Cardiac muscle cell (in vitro differentiated cells and primary cell): Measurements from ENCODE around the gene NCMAP. TPM values are rescaled to one million over a fixed set of nuclear protein-coding genes. Genes with fewer than 3 reads are reported as not detected.
A peak's percentile ranks its signal among the peaks of the same experiment; 100 is the strongest.

ENCODE experiments used
- DNase-seq, 2 donors: peaks; one replicate each; pipeline versions ENCODE4 v3.0.0 to v3.0.0-alpha.2; 2010 to 2017; ENCODE audit warnings: low read depth in 1 of 2, low spot score in 1 of 2
- H3K27ac ChIP-seq: fragments of 200-600 bp; sonication (generic); 2 replicates; pipeline ENCODE4 v1.5.1; 2016
- H3K27me3 ChIP-seq: fragments of 200-600 bp; sonication (generic); 2 replicates; pipeline ENCODE4 v1.6.0; 2016; ENCODE audit warnings: control low read depth
- H3K36me3 ChIP-seq: fragments of 200-600 bp; sonication (generic); 2 replicates; pipeline ENCODE4 v1.5.1; 2016; ENCODE audit warnings: control low read depth
- H3K4me1 ChIP-seq: fragments of 200-600 bp; sonication (generic); 2 replicates; pipeline ENCODE4 v1.8.1; 2017; ENCODE audit warnings: low read depth, mild to moderate bottlenecking, mixed run types
- H3K4me3 ChIP-seq: fragments of 200-600 bp; sonication (generic); 2 replicates; pipeline ENCODE4 v1.5.1; 2016; ENCODE audit warnings: mild to moderate bottlenecking
- H3K9me3 ChIP-seq: fragments of 200-600 bp; sonication (generic); 2 replicates; pipeline ENCODE4 v1.5.1; 2017; ENCODE audit warnings: low read depth, mild to moderate bottlenecking, control low read depth
- CTCF ChIP-seq: IDR thresholded peaks from 2 replicates; pipeline ENCODE4 v1.5.1; 2012; ENCODE audit warnings: low read depth, mild to moderate bottlenecking, low read length
- polyA plus RNA-seq: library from polyadenylated mRNA; unstranded; fragments of >200 nt; fragmentation: Nextera tagmentation; extraction: Ambion mirVana; gene quantifications from 2 replicates; pipeline ENCODE4 v1.2.1, GENCODE V29; 2016
- total RNA-seq: library from RNA; depleted of rRNA; stranded (reverse); fragments of >200 nt; gene quantifications from 2 replicates; pipeline ENCODE4 v1.2.3, GENCODE V29; 2016

The NCMAP gene
- total and polyA plus RNA-seq, 2 experiments from 2014 or later = not detected

DNA sequence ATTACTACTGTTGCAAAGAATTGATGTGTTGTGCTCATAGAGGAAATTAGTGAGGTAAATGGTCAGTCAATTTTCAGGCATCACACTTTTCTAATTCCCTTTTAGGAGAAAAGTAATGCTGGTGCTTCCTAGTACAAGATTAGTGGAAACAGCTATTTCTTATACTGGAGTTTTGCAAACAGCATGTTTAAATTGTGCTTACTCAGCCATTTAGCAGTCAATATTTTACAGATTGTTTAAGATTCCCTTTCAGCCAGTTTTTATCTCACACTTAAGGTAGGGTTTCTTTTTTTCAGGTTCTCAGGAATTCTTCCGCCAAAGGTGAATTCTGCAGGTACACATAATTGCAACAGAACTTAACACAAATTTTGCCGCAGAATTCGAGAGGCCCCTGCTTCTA lies 98.1 kb downstream of the NCMAP start:
- H3K9me3 ChIP-seq = no peaks in the 10 kb centered on the region
- no peak for DNase-seq
- H3K4me1 ChIP-seq = no peaks in the 10 kb centered on the region
- TF ChIP-seq CTCF = no peak
- peaks cover 98% of the 10 kb centered on the region for H3K36me3 ChIP-seq
- H3K27me3 ChIP-seq = no peaks in the 10 kb centered on the region
- no peak overlapping the region for H3K4me3 ChIP-seq
- H3K27ac ChIP-seq = no peak overlapping the region

- no peak for TF ChIP-seq CTCF
- Histone ChIP-seq H3K4me3 (no peak overlapping the region), H3K9me3 (no peaks in the 10 kb centered on the region), H3K27me3 (no peaks in the 10 kb centered on the region), H3K36me3 (peaks cover 98% of the 10 kb centered on the region), H3K4me1 (no peaks in the 10 kb centered on the region), H3K27ac (no peak overlapping the region)
- DNase-seq = no peak
Measured at GRCh38 chr1:24656046-24656445, 100.2 kb downstream of the NCMAP start.

DNA sequence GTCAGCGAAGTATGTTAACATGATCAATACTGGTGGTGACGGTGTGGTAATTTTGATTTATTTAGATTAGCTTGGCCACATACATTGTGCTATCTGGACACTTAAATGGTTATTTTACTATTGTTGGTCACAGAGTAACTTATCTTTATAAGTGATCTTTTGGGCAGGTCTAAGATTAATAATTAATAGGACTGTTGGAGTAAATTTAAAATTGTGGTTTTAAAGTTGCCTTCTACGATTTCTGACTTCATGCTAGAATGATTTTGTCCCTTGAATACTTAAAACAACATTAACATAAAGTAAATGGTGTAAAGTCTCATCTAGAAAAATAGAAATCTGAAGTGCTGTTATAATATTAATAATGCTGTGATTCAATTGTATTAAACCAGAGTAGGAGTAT lies 101.9 kb downstream of the NCMAP start:
- H3K4me3 ChIP-seq = no peak overlapping the region
- H3K4me1 ChIP-seq = no peaks in the 10 kb centered on the region
- no peak for DNase-seq
- no peaks in the 10 kb centered on the region for H3K27me3 ChIP-seq
- H3K27ac ChIP-seq = peak overlapping the region; percentile 36
- TF ChIP-seq CTCF = no peak
- H3K36me3 ChIP-seq = peaks cover 99% of the 10 kb centered on the region
- no peaks in the 10 kb centered on the region for H3K9me3 ChIP-seq

Other genes with a start within 250 kb of the NCMAP start
- 0.54 TPM in 1 of 2 replicates, not detected in the other for gene GRHL3, start 236.7 kb upstream of the NCMAP start, total RNA-seq
- gene GRHL3, start 236.7 kb upstream of the NCMAP start, polyA plus RNA-seq = not detected in 2 replicates
- gene STPG1, start 142.3 kb upstream of the NCMAP start, total RNA-seq = 5.7 and 10.7 TPM in 2 replicates
- 9.9 and 17.7 TPM in 2 replicates for gene STPG1, start 142.3 kb upstream of the NCMAP start, polyA plus RNA-seq
- gene NIPAL3, start 140.3 kb upstream of the NCMAP start, total RNA-seq = 29.9 and 32.2 TPM in 2 replicates
- 19.0 and 23.7 TPM in 2 replicates for gene NIPAL3, start 140.3 kb upstream of the NCMAP start, polyA plus RNA-seq
- 8.4 and 9.9 TPM in 2 replicates for gene RCAN3, start 53.3 kb upstream of the NCMAP start, total RNA-seq
- 6.4 and 7.3 TPM in 2 replicates for gene RCAN3, start 53.3 kb upstream of the NCMAP start, polyA plus RNA-seq
- 75.4 and 133 TPM in 2 replicates for gene SRRM1, start 87.2 kb downstream of the NCMAP start, total RNA-seq
- gene SRRM1, start 87.2 kb downstream of the NCMAP start, polyA plus RNA-seq = 139 and 217 TPM in 2 replicates
- 174 and 361 TPM in 2 replicates for gene CLIC4, start 189.4 kb downstream of the NCMAP start, total RNA-seq
- 136 and 221 TPM in 2 replicates for gene CLIC4, start 189.4 kb downstream of the NCMAP start, polyA plus RNA-seq